Stimulated activated naive B cell treated with anti-CD40 and anti-IgM and Interleukin-4, amounts not matched to agents 10 μg/mL and 1 μg/mL and 100 μg/mL, for 72 hours (primary cell): ENCODE results near the gene USPL1.

Experiments
- ATAC-seq, 2 donors: fragments of 150-1000 bp; cut with Tn5 transposase; replicated peaks; 2 replicates each; pipeline ENCODE4 v1.10.0; 2021; ENCODE audit warnings: moderate library complexity in 1 of 2
- DNase-seq: peaks from one replicate; pipeline ENCODE4 v3.0.0; 2021
- H3K27ac Mint-ChIP-seq: one replicate; pipeline ENCODE4 v1.8.0; 2022; ENCODE audit warnings: mild to moderate bottlenecking, mixed read lengths
- H3K27me3 Mint-ChIP-seq, 2 donors: one replicate each; pipeline ENCODE4 v1.8.0; 2022; ENCODE audit warnings: mixed read lengths in 2 of 2
- H3K36me3 Mint-ChIP-seq, 2 donors: one replicate each; pipeline ENCODE4 v1.8.0; 2022; ENCODE audit warnings: mixed read lengths in 2 of 2, mild to moderate bottlenecking in 1 of 2
- H3K4me1 Mint-ChIP-seq, 2 donors: one replicate each; pipeline ENCODE4 v1.8.0; 2022; ENCODE audit warnings: mixed read lengths in 2 of 2, mild to moderate bottlenecking in 1 of 2
- H3K4me3 Mint-ChIP-seq, 2 donors: one replicate each; pipeline ENCODE4 v1.8.0; 2022; ENCODE audit warnings: mild to moderate bottlenecking in 2 of 2, mixed read lengths in 2 of 2, moderate library complexity in 1 of 2
- H3K9me3 Mint-ChIP-seq, 2 donors: one replicate each; pipeline ENCODE4 v1.8.0; 2022; ENCODE audit warnings: mixed read lengths in 2 of 2, mild to moderate bottlenecking in 1 of 2

USPL1 gene

GRCh38 chr13:30702006-30702405 lies 84.3 kb downstream of the USPL1 start:
- ATAC-seq (no peak), DNase-seq (no peak)
- no peak overlapping the region for H3K4me3 Mint-ChIP-seq
- H3K27ac Mint-ChIP-seq: no peak overlapping the region
- no peaks in the 10 kb centered on the region for H3K9me3 Mint-ChIP-seq
- H3K27me3 Mint-ChIP-seq: peaks cover 7 to 8% of the 10 kb centered on the region in 2 donors
- no peaks in the 10 kb centered on the region for H3K36me3 Mint-ChIP-seq
- peaks cover 13 to 14% of the 10 kb centered on the region in 2 donors for H3K4me1 Mint-ChIP-seq

DNA sequence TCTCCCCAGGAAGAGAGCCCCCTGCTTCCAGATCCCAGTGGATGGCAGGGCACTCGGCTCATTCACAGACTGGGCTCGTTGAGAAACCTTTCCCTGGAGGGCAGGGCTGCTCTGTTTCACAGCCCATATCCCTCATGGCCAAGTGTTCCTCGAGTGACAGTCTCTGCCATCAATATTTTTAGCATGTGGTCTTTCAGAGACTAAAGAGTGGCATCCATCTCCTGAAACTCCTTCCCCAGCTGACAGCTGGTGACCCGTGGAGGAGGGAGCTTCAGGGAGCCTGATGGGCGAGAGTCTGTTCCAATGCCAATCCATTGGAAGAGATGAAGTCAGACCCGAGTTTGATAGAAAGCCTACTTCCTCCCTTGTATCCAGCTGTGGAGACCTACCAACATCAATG lies 86.9 kb downstream of the USPL1 start:
- H3K4me1 Mint-ChIP-seq: peaks cover 6 to 7% of the 10 kb centered on the region in 2 donors
- no peaks in the 10 kb centered on the region for H3K36me3 Mint-ChIP-seq
- ATAC-seq (no peak), DNase-seq (no peak)
- peaks cover 0 to 3% of the 10 kb centered on the region in 2 donors for H3K27me3 Mint-ChIP-seq
- no peak overlapping the region for H3K4me3 Mint-ChIP-seq
- no peaks in the 10 kb centered on the region for H3K9me3 Mint-ChIP-seq
- no peak overlapping the region for H3K27ac Mint-ChIP-seq

DNA sequence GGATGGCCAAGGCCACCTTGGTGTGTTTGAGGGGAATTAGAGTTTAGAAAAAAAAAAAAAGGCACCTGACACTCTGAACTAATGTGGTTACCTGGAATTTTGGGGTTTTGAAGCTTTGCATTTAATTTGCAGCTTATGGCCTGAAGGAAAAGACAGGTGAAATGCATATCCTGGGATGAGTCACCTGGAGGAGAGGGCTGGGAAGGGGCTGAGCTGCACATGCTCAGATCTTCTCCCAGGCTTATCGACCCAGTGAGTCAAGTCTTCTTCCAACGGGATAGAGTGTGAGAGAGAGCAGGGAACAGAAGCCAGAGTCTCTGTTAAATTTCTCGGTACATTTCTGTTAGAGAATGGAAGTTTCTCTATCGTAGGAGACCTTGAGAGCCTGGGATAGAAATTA lies 88.0 kb downstream of the USPL1 start:
- Mint-ChIP-seq H3K36me3 (no peaks in the 10 kb centered on the region), H3K4me1 (peaks cover under 1 to 3% of the 10 kb centered on the region in 2 donors), H3K27me3 (peaks cover 0 to 3% of the 10 kb centered on the region in 2 donors), H3K27ac (no peak overlapping the region), H3K9me3 (no peaks in the 10 kb centered on the region), H3K4me3 (no peak overlapping the region)
- ATAC-seq (no peak), DNase-seq (no peak)

- Mint-ChIP-seq H3K9me3 (no peaks in the 10 kb centered on the region), H3K4me1 (peaks cover 10 to 12% of the 10 kb centered on the region in 2 donors), H3K27me3 (no peaks in the 10 kb centered on the region), H3K4me3 (no peak overlapping the region), H3K27ac (no peak overlapping the region), H3K36me3 (no peaks in the 10 kb centered on the region)
- DNase-seq (no peak), ATAC-seq (no peak)
These were observed 90.8 kb downstream of the USPL1 start for GRCh38 chr13:30708541-30708940.
